Endometrial microvascular endothelial cells (primary cell): ENCODE results near the gene ATP6V0B. TPM values are rescaled to one million over a fixed set of nuclear protein-coding genes. Genes with fewer than 3 reads are reported as not detected.

Source experiments
- in situ Hi-C: cut with HindIII; loops from 2 replicates; pipeline ENCODE4 v1.10.0; 2017; ENCODE audit warnings: low sequenced_read_pairs, low pct_unique_long_range_greater_than_20kb; ENCODE audit errors: inconsistent ontology term
- total RNA-seq: library from RNA; depleted of rRNA; stranded (reverse); fragments of >200 nt; gene quantifications from one replicate; pipeline ENCODE4 v1.2.3, GENCODE V29; 2015; ENCODE audit errors: inconsistent ontology term

ATP6V0B gene
- total RNA-seq, 1 donor from 2014 or later: 123 TPM

GRCh38 chr1:43979528-43980254 lies 4.9 kb downstream of the ATP6V0B start:
- in situ Hi-C loops: no loop called here

GRCh38 chr1:43980255-43981134 lies 5.7 kb downstream of the ATP6V0B start:
- in situ Hi-C loops: no loop called here

- in situ Hi-C loops: no loop called here
These were observed 6.4 kb downstream of the ATP6V0B start for GRCh38 chr1:43981135-43981491.

GRCh38 chr1:43981636-43982035 lies 6.9 kb downstream of the ATP6V0B start:
- in situ Hi-C loops: no loop called here

GRCh38 chr1:43982241-43982640 lies 7.5 kb downstream of the ATP6V0B start:
- in situ Hi-C loops: no loop called here

GRCh38 chr1:43982808-43983207 lies 8.0 kb downstream of the ATP6V0B start:
- in situ Hi-C loops: no loop called here

- in situ Hi-C loops: no loop called here
These were observed 8.6 kb downstream of the ATP6V0B start for GRCh38 chr1:43983253-43983899.

- in situ Hi-C loops: no loop called here
These were observed 10.1 kb downstream of the ATP6V0B start for GRCh38 chr1:43984855-43985254.

- in situ Hi-C loops: no loop called here
These were observed 11.3 kb downstream of the ATP6V0B start for GRCh38 chr1:43985984-43986595.

- in situ Hi-C loops: no loop called here
These were observed 12.0 kb downstream of the ATP6V0B start for GRCh38 chr1:43986712-43987111.

- in situ Hi-C loops: no loop called here
These were observed 12.6 kb downstream of the ATP6V0B start for GRCh38 chr1:43987159-43987902.

- in situ Hi-C loops: no loop called here
These were observed 15.8 kb downstream of the ATP6V0B start for GRCh38 chr1:43990271-43991199.

GRCh38 chr1:43991200-43991475 lies 16.4 kb downstream of the ATP6V0B start:
- in situ Hi-C loops: no loop called here

- in situ Hi-C loops: no loop called here
These were observed 16.9 kb downstream of the ATP6V0B start, which contains the start of gene CCDC24 for GRCh38 chr1:43991476-43992231. Gene CCDC24 (plus strand): TSS chr1:43991599. CDS start chr1:43991879, 280 bp downstream.

- in situ Hi-C loops: no loop called here
These were observed 17.7 kb downstream of the ATP6V0B start for GRCh38 chr1:43992232-43992995.

GRCh38 chr1:43993206-43993914 lies 18.6 kb downstream of the ATP6V0B start:
- in situ Hi-C loops: no loop called here
